ENCODE measurements around the gene DBN1.

The DBN1 gene

GRCh38 chr5:177455036-177455660, 18.3 kb downstream of the DBN1 start:
- peak; percentile 39 to 80 for DNase-seq

- peak; percentile 64 to 91 for DNase-seq
Observed at GRCh38 chr5:177454397-177455035, 18.9 kb downstream of the DBN1 start.

GRCh38 chr5:177453852-177454396, 19.5 kb downstream of the DBN1 start:
- DNase-seq: peak; percentile 18 to 61

- DNase-seq: peak in 1 of 2 experiments; percentile 22
Observed at GRCh38 chr5:177452688-177453638, 20.5 kb downstream of the DBN1 start.

- DNase-seq: no peak
Observed at GRCh38 chr5:177450667-177451424, 22.6 kb downstream of the DBN1 start.

- DNase-seq: no peak
Observed at GRCh38 chr5:177449140-177450061, 24.0 kb downstream of the DBN1 start.

- DNase-seq: no peak
Observed at GRCh38 chr5:177448244-177448950, 25.0 kb downstream of the DBN1 start.

GRCh38 chr5:177447611-177448243, 25.7 kb downstream of the DBN1 start:
- peak in 1 of 2 experiments; percentile 41 for DNase-seq

GRCh38 chr5:177447066-177447610, 26.3 kb downstream of the DBN1 start:
- peak in 1 of 2 experiments; percentile 72 for DNase-seq

GRCh38 chr5:177446200-177447065, 27.0 kb downstream of the DBN1 start, which contains the start of gene PRR7:
Gene PRR7 (plus strand): TSS chr5:177446814. CDS start chr5:177455068, 8,254 bp downstream.
- DNase-seq: peak; percentile 29 to 68

GRCh38 chr5:177445917-177446199, 27.6 kb downstream of the DBN1 start:
- DNase-seq: no peak

GRCh38 chr5:177445052-177445916, 28.1 kb downstream of the DBN1 start:
- no peak for DNase-seq

- no peak for DNase-seq
Observed at GRCh38 chr5:177444106-177445051, 29.1 kb downstream of the DBN1 start.

GRCh38 chr5:177443144-177443983, 30.1 kb downstream of the DBN1 start:
- no peak for DNase-seq

- no peak for DNase-seq
Observed at GRCh38 chr5:177442066-177442826, 31.2 kb downstream of the DBN1 start.

Measured in NCI-H446 (cell line).